ENCODE measurements around the gene NBPF4. TPM values are rescaled to one million over a fixed set of nuclear protein-coding genes. Genes with fewer than 3 reads are reported as not detected.
"Not testable (repeated sequence)": the region's sequence is repeated elsewhere in the genome, so short reads cannot be mapped to it uniquely, and the experiment has no call there.

Gene NBPF4, protein sequence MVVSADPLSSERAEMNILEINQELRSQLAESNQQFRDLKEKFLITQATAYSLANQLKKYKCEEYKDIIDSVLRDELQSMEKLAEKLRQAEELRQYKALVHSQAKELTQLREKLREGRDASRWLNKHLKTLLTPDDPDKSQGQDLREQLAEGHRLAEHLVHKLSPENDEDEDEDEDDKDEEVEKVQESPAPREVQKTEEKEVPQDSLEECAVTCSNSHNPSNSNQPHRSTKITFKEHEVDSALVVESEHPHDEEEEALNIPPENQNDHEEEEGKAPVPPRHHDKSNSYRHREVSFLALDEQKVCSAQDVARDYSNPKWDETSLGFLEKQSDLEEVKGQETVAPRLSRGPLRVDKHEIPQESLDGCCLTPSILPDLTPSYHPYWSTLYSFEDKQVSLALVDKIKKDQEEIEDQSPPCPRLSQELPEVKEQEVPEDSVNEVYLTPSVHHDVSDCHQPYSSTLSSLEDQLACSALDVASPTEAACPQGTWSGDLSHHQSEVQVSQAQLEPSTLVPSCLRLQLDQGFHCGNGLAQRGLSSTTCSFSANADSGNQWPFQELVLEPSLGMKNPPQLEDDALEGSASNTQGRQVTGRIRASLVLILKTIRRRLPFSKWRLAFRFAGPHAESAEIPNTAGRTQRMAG
- not detected in 2 replicates for total RNA-seq
- long read RNA-seq, result 0 reads

- DNase-seq (ENCODE audit: low spot score, unreplicated experiment); H3K36me3 Mint-ChIP-seq (ENCODE audit: insufficient read depth); H3K27me3 Mint-ChIP-seq; H3K4me1 Mint-ChIP-seq (ENCODE audit: low read depth); H3K9me3 Mint-ChIP-seq (ENCODE audit: low read depth); H3K4me3 Mint-ChIP-seq (ENCODE audit: low read depth); H3K27ac Mint-ChIP-seq: not testable (repeated sequence)
Measured at GRCh38 chr1:108243976-108244375, at the start of gene NBPF4. NBPF4 (minus strand) TSS chr1:108244076; CDS start chr1:108243761, 315 bp downstream.

- H3K9me3 Mint-ChIP-seq (ENCODE audit: low read depth); H3K36me3 Mint-ChIP-seq (ENCODE audit: insufficient read depth); H3K27ac Mint-ChIP-seq; DNase-seq (ENCODE audit: low spot score, unreplicated experiment); H3K4me1 Mint-ChIP-seq (ENCODE audit: low read depth); H3K4me3 Mint-ChIP-seq (ENCODE audit: low read depth); H3K27me3 Mint-ChIP-seq: not testable (repeated sequence)
Measured at GRCh38 chr1:108282528-108283257, 38.8 kb upstream of the NBPF4 start.

DNA sequence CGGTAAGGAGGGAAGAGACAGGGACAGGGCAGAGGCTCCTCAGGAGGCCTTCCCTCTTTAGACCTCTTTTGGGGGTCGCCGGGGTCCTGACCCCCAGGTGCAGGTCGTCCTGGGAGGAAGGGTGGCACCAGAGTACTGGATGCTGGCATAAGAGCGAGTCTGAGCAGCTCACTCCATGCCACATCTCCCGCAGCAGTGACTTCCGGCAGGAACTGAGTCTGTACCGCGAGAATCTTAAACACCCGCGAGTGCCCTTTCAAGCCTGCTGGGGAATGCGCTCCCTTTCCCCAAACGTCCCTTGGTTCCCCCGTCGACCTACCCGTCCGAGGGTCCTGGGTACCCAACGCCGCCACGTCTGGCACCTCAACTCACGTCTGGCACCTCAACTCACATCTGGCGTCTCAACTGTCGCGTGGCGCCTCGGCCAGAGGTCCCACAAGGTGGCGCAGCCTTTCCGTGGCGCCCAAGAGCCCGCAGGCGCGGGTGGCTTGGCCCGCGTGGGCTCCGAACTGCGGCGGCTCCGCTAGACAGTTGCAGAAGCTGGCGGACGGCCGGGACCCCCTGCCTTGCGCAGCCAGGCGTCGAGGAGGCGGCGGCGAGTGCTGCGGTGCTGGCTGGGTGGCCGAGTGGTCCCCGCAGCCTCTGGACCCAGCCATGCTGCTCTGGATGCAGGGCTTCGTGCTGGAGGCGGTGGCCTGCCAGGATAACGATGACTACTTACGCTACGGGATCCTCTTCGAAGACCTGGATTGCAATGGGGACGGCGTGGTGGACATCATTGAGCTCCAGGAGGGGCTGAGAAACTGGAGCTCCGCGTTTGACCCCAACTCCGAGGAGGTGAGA lies 28.8 kb upstream of the NBPF4 start:
- H3K9me3 Mint-ChIP-seq (ENCODE audit: low read depth); H3K27ac Mint-ChIP-seq; H3K4me1 Mint-ChIP-seq (ENCODE audit: low read depth); H3K36me3 Mint-ChIP-seq (ENCODE audit: insufficient read depth); H3K27me3 Mint-ChIP-seq; H3K4me3 Mint-ChIP-seq (ENCODE audit: low read depth); DNase-seq (ENCODE audit: low spot score, unreplicated experiment): not testable (repeated sequence)

GRCh38 chr1:108267097-108267496 lies 23.2 kb upstream of the NBPF4 start:
- not testable (repeated sequence) for H3K4me3 Mint-ChIP-seq (ENCODE audit: low read depth); H3K36me3 Mint-ChIP-seq (ENCODE audit: insufficient read depth); H3K4me1 Mint-ChIP-seq (ENCODE audit: low read depth); H3K9me3 Mint-ChIP-seq (ENCODE audit: low read depth); DNase-seq (ENCODE audit: low spot score, unreplicated experiment); H3K27ac Mint-ChIP-seq; H3K27me3 Mint-ChIP-seq

GRCh38 chr1:108261967-108262366 lies 18.1 kb upstream of the NBPF4 start:
- not testable (repeated sequence) for H3K9me3 Mint-ChIP-seq (ENCODE audit: low read depth); DNase-seq (ENCODE audit: low spot score, unreplicated experiment); H3K4me1 Mint-ChIP-seq (ENCODE audit: low read depth); H3K4me3 Mint-ChIP-seq (ENCODE audit: low read depth); H3K27ac Mint-ChIP-seq; H3K36me3 Mint-ChIP-seq (ENCODE audit: insufficient read depth); H3K27me3 Mint-ChIP-seq

DNA sequence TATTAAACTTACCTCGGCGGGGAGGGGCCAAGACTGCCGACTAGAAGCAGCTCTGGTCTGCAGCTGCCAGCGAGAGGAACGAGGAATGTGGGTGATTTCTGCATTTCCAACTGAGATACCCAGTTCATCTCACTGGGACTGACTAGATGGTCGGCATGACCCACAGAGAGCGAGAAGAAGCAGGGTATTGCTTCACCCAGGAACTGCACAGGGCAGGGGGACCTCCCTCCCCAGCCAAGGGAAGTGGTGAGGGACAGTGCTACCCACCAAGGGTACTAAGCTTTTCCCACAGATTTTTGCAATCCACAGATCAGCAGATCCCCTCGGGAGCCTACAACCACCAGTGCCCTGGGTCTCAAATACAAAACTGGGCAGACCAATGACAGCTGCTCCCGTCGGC lies 17.6 kb upstream of the NBPF4 start:
- not testable (repeated sequence) for H3K27me3 Mint-ChIP-seq; H3K4me1 Mint-ChIP-seq (ENCODE audit: low read depth); H3K4me3 Mint-ChIP-seq (ENCODE audit: low read depth); DNase-seq (ENCODE audit: low spot score, unreplicated experiment); H3K27ac Mint-ChIP-seq; H3K9me3 Mint-ChIP-seq (ENCODE audit: low read depth); H3K36me3 Mint-ChIP-seq (ENCODE audit: insufficient read depth)

DNA sequence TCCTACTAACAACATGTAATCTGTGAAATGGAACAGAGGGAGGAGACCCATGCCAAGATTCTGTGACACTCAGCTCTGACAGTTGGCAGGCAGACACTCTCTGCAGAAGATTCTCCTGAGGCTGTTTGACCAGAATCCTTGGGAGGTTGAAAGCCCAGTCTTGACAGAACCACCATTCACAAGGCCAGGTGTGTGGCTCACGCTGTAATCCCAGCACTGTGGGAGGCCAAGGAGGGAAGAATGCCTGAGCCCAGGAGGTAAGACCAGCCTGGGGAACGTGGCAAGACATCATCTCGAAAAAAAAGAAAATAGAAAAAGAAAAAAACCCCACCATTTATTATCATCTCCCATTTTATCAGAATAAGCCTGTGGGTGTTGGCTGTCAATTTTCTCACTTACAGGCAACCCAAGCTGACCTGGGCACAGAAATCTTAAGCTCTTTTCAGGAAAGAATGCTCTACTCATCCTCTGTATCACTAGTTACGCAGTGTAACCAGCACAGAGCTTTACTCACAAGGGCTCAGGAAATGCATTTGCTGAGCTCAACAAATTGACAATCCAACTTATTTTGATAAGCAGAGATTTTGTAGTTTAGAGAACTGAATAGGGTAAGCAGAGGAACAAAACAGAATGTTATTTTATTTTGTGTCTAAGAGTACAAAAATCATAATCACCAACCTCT lies 16.8 kb upstream of the NBPF4 start:
- H3K27me3 Mint-ChIP-seq; H3K36me3 Mint-ChIP-seq (ENCODE audit: insufficient read depth); H3K4me1 Mint-ChIP-seq (ENCODE audit: low read depth); H3K9me3 Mint-ChIP-seq (ENCODE audit: low read depth); DNase-seq (ENCODE audit: low spot score, unreplicated experiment); H3K27ac Mint-ChIP-seq; H3K4me3 Mint-ChIP-seq (ENCODE audit: low read depth): not testable (repeated sequence)

DNA sequence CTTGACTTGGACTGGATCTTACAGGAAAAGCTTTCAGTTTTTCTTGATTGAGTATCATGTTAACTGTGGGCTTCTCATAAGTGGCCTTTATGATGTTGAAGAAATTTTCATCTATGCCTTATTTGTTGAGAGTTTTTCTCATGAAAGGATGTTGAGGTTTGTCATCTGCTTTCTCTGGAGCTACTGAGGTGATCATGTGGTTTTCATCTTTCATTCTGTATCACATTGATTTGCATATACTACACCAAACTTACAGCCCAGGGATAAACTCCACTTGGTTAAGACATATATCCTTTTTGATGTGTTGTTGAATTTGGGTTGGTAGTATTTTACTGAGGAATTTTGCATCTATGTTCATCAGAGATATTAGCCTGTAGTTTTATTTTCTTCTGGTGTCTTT lies 11.6 kb upstream of the NBPF4 start:
- not testable (repeated sequence) for H3K4me1 Mint-ChIP-seq (ENCODE audit: low read depth); H3K4me3 Mint-ChIP-seq (ENCODE audit: low read depth); H3K27ac Mint-ChIP-seq; H3K9me3 Mint-ChIP-seq (ENCODE audit: low read depth); DNase-seq (ENCODE audit: low spot score, unreplicated experiment); H3K36me3 Mint-ChIP-seq (ENCODE audit: insufficient read depth); H3K27me3 Mint-ChIP-seq

- not testable (repeated sequence) for H3K4me1 Mint-ChIP-seq (ENCODE audit: low read depth); DNase-seq (ENCODE audit: low spot score, unreplicated experiment); H3K27ac Mint-ChIP-seq; H3K4me3 Mint-ChIP-seq (ENCODE audit: low read depth); H3K27me3 Mint-ChIP-seq; H3K36me3 Mint-ChIP-seq (ENCODE audit: insufficient read depth); H3K9me3 Mint-ChIP-seq (ENCODE audit: low read depth)
Measured at GRCh38 chr1:108239426-108239825, 4.5 kb downstream of the NBPF4 start.

DNA sequence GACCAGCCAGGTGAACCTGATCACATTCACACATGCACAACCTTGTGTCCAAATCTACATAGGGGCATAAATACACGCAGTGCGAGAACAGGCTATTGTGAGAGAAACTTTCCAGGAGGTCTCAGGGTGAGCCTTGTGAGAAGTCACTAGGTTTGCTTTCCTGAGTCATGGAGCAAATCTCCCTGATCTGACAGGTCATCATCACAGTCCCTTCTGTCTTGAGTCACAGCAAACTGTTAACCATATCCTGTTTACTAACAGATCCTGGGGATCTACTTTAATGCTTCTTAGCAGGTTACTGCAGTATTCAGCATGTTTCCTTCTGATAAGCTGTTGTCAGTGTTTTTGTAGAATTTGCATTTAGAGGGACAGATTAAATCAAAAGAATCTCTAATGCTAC lies 8.6 kb downstream of the NBPF4 start:
- H3K36me3 Mint-ChIP-seq (ENCODE audit: insufficient read depth); H3K4me1 Mint-ChIP-seq (ENCODE audit: low read depth); H3K4me3 Mint-ChIP-seq (ENCODE audit: low read depth); H3K27ac Mint-ChIP-seq; H3K27me3 Mint-ChIP-seq; H3K9me3 Mint-ChIP-seq (ENCODE audit: low read depth); DNase-seq (ENCODE audit: low spot score, unreplicated experiment): not testable (repeated sequence)

DNA sequence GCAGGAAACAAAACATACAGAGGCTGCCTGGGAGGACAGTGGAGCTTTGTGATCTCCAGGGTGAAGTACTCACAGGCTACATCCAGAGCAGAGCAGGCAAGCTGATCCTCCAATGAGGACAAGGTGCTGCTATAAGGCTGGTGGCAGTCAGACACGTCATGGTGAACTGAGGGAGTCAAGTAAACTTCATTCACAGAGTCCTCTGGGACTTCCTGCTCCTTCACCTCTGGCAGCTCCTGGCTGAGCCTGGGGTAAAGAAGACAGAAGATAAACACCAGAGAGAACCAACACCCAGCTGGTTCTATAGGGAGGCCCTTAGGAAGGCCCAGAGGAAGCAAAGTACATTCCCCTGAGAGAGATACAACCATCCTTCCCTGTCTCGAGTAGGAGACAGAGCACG lies 11.7 kb downstream of the NBPF4 start:
- H3K27ac Mint-ChIP-seq; H3K4me3 Mint-ChIP-seq (ENCODE audit: low read depth); DNase-seq (ENCODE audit: low spot score, unreplicated experiment); H3K36me3 Mint-ChIP-seq (ENCODE audit: insufficient read depth); H3K4me1 Mint-ChIP-seq (ENCODE audit: low read depth); H3K27me3 Mint-ChIP-seq; H3K9me3 Mint-ChIP-seq (ENCODE audit: low read depth): not testable (repeated sequence)

DNA sequence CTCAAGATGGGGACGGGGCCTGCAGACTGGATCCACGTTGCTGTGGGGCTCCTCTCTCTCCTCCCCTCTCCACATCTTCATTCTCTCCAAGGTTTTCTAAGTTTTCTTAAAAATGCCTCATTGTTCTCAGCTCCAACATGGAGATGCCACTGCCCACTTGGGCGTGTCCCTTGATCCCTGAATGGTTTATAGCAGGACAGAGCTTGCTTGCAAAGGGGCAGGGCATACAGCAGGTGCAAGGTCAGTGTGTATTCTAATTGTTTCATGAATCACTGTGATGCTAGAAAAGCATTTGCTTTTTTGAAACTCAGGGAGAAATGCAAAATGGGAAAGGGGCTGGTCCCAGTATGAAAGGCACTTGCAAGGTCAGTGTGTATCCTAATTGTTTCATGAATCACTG lies 13.9 kb downstream of the NBPF4 start:
- H3K27ac Mint-ChIP-seq; H3K9me3 Mint-ChIP-seq (ENCODE audit: low read depth); DNase-seq (ENCODE audit: low spot score, unreplicated experiment); H3K36me3 Mint-ChIP-seq (ENCODE audit: insufficient read depth); H3K4me1 Mint-ChIP-seq (ENCODE audit: low read depth); H3K4me3 Mint-ChIP-seq (ENCODE audit: low read depth); H3K27me3 Mint-ChIP-seq: not testable (repeated sequence)

Data from progenitor cell of endocrine pancreas (in vitro differentiated cells).